Loucy (cell line): ENCODE data around the gene PRSS23.

ENCODE experiments used
- H2AFZ ChIP-seq: fragments of 200-600 bp; sonication (generic); 2 replicates; pipeline ENCODE4 v1.6.0; 2016; ENCODE audit warnings: antibody characterized with exemption, mild to moderate bottlenecking, low read length, moderate library complexity
- H3F3A ChIP-seq: fragments of 200-600 bp; 2 replicates; pipeline ENCODE4 v1.6.0; 2016; ENCODE audit warnings: antibody characterized with exemption, low read depth, mild to moderate bottlenecking
- H3K27me3 ChIP-seq: fragments of 200-600 bp; sonication (generic); 2 replicates; pipeline ENCODE4 v1.6.1; 2014; ENCODE audit warnings: low read length, mild to moderate bottlenecking; ENCODE audit not compliant: insufficient read depth, poor library complexity, severe bottlenecking
- H3K36me3 ChIP-seq: fragments of 200-600 bp; sonication (generic); 2 replicates; pipeline ENCODE4 v1.6.1; 2016; ENCODE audit warnings: low read length; ENCODE audit not compliant: insufficient read depth
- H3K4me1 ChIP-seq: fragments of 200-600 bp; sonication (generic); 2 replicates; pipeline ENCODE4 v1.5.1; 2014; ENCODE audit warnings: low read length, mild to moderate bottlenecking; ENCODE audit not compliant: insufficient read depth, poor library complexity, severe bottlenecking
- H3K4me2 ChIP-seq: fragments of 200-600 bp; sonication (generic); 2 replicates; pipeline ENCODE4 v1.6.0; 2014; ENCODE audit warnings: antibody characterized with exemption, low read length, low read depth, mild to moderate bottlenecking; ENCODE audit not compliant: poor library complexity, severe bottlenecking
- H3K4me3 ChIP-seq: fragments of 200-600 bp; sonication (generic); 2 replicates; pipeline ENCODE4 v1.5.1; 2014; ENCODE audit warnings: low read length, mild to moderate bottlenecking, mixed read lengths; ENCODE audit not compliant: poor library complexity, severe bottlenecking
- H3K79me2 ChIP-seq: fragments of 200-600 bp; sonication (generic); 2 replicates; pipeline ENCODE4 v1.6.1; 2014; ENCODE audit warnings: low read length; ENCODE audit not compliant: insufficient read depth
- H3K9ac ChIP-seq: fragments of 200-600 bp; sonication (generic); 2 replicates; pipeline ENCODE4 v1.6.0; 2014; ENCODE audit warnings: mild to moderate bottlenecking, low read depth, low read length, moderate library complexity; ENCODE audit not compliant: poor library complexity, severe bottlenecking
- H3K9me2 ChIP-seq: fragments of 200-600 bp; sonication (generic); replicated peaks from 2 replicates; pipeline ENCODE4 v1.6.1; 2016; ENCODE audit warnings: low read depth, low read length, mixed read lengths
- H3K9me3 ChIP-seq: fragments of 200-600 bp; sonication (generic); 2 replicates; pipeline ENCODE4 v1.6.1; 2014; ENCODE audit warnings: mild to moderate bottlenecking, antibody characterized with exemption, low read length, low read depth; ENCODE audit not compliant: insufficient read depth
- H4K20me1 ChIP-seq: fragments of 200-600 bp; sonication (generic); 2 replicates; pipeline ENCODE4 v1.6.0; 2014; ENCODE audit warnings: antibody characterized with exemption, low read length, mild to moderate bottlenecking; ENCODE audit not compliant: insufficient read depth, poor library complexity, severe bottlenecking
- EZH2phosphoT487 ChIP-seq: fragments of 200-600 bp; IDR thresholded peaks from 2 replicates; pipeline ENCODE4 v1.6.1; 2018; ENCODE audit warnings: antibody characterized with exemption, mild to moderate bottlenecking, moderate library complexity, borderline replicate concordance
- TF ChIP-seq, protein P1 (sequence below): fragments of 200-600 bp; sonication (generic); conservative IDR thresholded peaks from 2 replicates; pipeline ENCODE4 v1.5.1; 2014; ENCODE audit warnings: mild to moderate bottlenecking, antibody characterized with exemption, low read length

The PRSS23 gene

GRCh38 chr11:86806903-86807302 lies 6.6 kb downstream of the PRSS23 start:
- Histone ChIP-seq H3K36me3 (no peaks in the 10 kb centered on the region), H3K27me3 (no peaks in the 10 kb centered on the region), H3K4me3 (no peak overlapping the region), H3K9me3 (no peaks in the 10 kb centered on the region), H3K4me1 (no peaks in the 10 kb centered on the region), H3K79me2 (no peaks in the 10 kb centered on the region), H3K9ac (no peak overlapping the region), H4K20me1 (no peaks in the 10 kb centered on the region), H3F3A (no peaks in the 10 kb centered on the region), H2AFZ (no peak overlapping the region), H3K4me2 (no peak overlapping the region), H3K9me2 (no peaks in the 10 kb centered on the region)
- TF ChIP-seq, protein P1, sequence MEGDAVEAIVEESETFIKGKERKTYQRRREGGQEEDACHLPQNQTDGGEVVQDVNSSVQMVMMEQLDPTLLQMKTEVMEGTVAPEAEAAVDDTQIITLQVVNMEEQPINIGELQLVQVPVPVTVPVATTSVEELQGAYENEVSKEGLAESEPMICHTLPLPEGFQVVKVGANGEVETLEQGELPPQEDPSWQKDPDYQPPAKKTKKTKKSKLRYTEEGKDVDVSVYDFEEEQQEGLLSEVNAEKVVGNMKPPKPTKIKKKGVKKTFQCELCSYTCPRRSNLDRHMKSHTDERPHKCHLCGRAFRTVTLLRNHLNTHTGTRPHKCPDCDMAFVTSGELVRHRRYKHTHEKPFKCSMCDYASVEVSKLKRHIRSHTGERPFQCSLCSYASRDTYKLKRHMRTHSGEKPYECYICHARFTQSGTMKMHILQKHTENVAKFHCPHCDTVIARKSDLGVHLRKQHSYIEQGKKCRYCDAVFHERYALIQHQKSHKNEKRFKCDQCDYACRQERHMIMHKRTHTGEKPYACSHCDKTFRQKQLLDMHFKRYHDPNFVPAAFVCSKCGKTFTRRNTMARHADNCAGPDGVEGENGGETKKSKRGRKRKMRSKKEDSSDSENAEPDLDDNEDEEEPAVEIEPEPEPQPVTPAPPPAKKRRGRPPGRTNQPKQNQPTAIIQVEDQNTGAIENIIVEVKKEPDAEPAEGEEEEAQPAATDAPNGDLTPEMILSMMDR: no peak
- no peak for TF ChIP-seq EZH2phosphoT487

DNA sequence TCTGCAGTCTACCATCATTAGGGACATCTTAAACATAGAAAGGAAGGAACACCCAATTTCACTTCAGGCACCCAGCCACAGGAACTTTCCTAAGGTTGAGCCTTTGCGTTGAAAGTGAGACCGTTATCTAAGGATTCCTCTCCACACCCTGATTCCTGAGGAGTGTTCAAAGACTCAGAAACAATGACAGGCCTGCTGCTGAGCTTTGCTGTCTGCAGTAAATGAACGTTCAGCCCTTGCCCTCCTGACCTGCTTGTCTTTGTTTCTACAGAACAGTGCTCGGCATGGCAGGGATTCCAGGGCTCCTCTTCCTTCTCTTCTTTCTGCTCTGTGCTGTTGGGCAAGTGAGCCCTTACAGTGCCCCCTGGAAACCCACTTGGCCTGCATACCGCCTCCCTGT lies 7.0 kb downstream of the PRSS23 start:
- no peaks in the 10 kb centered on the region for H3K36me3 ChIP-seq
- H3K27me3 ChIP-seq: no peaks in the 10 kb centered on the region
- no peaks in the 10 kb centered on the region for H3K9me2 ChIP-seq
- H4K20me1 ChIP-seq: no peaks in the 10 kb centered on the region
- no peaks in the 10 kb centered on the region for H3K79me2 ChIP-seq
- no peak overlapping the region for H3K4me2 ChIP-seq
- no peak overlapping the region for H3K9ac ChIP-seq
- no peaks in the 10 kb centered on the region for H3K4me1 ChIP-seq
- no peaks in the 10 kb centered on the region for H3K9me3 ChIP-seq
- H3F3A ChIP-seq: no peaks in the 10 kb centered on the region
- H2AFZ ChIP-seq: no peak overlapping the region
- no peak overlapping the region for H3K4me3 ChIP-seq
- TF ChIP-seq, protein P1: no peak
- TF ChIP-seq EZH2phosphoT487: no peak

- no peaks in the 10 kb centered on the region for H3K4me1 ChIP-seq
- TF ChIP-seq, protein P1: no peak
- TF ChIP-seq EZH2phosphoT487: no peak
- no peaks in the 10 kb centered on the region for H3K36me3 ChIP-seq
- H4K20me1 ChIP-seq: no peaks in the 10 kb centered on the region
- no peaks in the 10 kb centered on the region for H3K9me3 ChIP-seq
- no peak overlapping the region for H3K9ac ChIP-seq
- H2AFZ ChIP-seq: no peak overlapping the region
- no peak overlapping the region for H3K4me2 ChIP-seq
- no peaks in the 10 kb centered on the region for H3K79me2 ChIP-seq
- H3K27me3 ChIP-seq: no peaks in the 10 kb centered on the region
- no peaks in the 10 kb centered on the region for H3K9me2 ChIP-seq
- no peak overlapping the region for H3K4me3 ChIP-seq
- H3F3A ChIP-seq: no peaks in the 10 kb centered on the region
Observed at GRCh38 chr11:86809561-86809960, 9.2 kb downstream of the PRSS23 start.
